ENCODE measurements around the gene ITIH5.

Gene ITIH5

GRCh38 chr10:7707102-7707501 lies 40.3 kb upstream of the ITIH5 start:
- H3K36me3 ChIP-seq, result no peaks in the 10 kb centered on the region
- TF ChIP-seq, protein P1, sequence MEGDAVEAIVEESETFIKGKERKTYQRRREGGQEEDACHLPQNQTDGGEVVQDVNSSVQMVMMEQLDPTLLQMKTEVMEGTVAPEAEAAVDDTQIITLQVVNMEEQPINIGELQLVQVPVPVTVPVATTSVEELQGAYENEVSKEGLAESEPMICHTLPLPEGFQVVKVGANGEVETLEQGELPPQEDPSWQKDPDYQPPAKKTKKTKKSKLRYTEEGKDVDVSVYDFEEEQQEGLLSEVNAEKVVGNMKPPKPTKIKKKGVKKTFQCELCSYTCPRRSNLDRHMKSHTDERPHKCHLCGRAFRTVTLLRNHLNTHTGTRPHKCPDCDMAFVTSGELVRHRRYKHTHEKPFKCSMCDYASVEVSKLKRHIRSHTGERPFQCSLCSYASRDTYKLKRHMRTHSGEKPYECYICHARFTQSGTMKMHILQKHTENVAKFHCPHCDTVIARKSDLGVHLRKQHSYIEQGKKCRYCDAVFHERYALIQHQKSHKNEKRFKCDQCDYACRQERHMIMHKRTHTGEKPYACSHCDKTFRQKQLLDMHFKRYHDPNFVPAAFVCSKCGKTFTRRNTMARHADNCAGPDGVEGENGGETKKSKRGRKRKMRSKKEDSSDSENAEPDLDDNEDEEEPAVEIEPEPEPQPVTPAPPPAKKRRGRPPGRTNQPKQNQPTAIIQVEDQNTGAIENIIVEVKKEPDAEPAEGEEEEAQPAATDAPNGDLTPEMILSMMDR (IDR thresholded peaks at IDR 0.05; ENCODE audit: low read depth, low read length), result no peak
- peaks cover 49% of the 10 kb centered on the region for H3K27me3 ChIP-seq
- DNase-seq, result no peak
- H3K4me3 ChIP-seq (ENCODE audit: low read depth, low read length), result no peak overlapping the region
- H3K9me3 ChIP-seq, result no peaks in the 10 kb centered on the region
- H3K4me1 ChIP-seq, result no peaks in the 10 kb centered on the region

DNA sequence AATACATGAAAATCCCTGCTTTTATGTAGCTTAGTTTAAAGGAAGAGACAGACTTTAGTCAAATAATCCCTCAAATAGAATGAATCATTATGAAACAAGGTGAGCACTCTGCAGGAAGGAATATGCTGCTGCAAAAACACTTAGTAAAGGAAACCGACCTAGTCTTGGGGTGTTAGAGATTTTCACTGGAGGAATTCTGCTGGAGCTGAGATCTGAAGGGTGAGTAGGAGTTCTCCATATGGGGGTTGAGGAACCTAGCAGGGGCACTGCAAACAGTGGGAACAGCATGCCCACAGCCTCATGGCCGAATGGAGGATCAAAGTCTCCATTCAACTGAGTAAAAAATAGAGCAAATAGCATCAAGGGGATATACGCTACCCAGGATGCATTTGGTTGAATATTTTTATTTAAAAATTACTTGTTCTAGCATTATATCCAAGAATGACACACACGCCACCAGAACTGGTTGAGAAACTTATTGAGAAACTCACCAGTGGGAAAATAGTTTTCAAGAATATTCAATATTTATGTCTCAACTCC lies 39.8 kb upstream of the ITIH5 start:
- Histone ChIP-seq H3K4me3 (ENCODE audit: low read depth, low read length) (no peak overlapping the region), H3K36me3 (no peaks in the 10 kb centered on the region), H3K27me3 (peaks cover 54% of the 10 kb centered on the region), H3K4me1 (no peaks in the 10 kb centered on the region), H3K9me3 (no peaks in the 10 kb centered on the region)
- TF ChIP-seq, protein P1 (IDR thresholded peaks at IDR 0.05; ENCODE audit: low read depth, low read length), result no peak
- no peak for DNase-seq

DNA sequence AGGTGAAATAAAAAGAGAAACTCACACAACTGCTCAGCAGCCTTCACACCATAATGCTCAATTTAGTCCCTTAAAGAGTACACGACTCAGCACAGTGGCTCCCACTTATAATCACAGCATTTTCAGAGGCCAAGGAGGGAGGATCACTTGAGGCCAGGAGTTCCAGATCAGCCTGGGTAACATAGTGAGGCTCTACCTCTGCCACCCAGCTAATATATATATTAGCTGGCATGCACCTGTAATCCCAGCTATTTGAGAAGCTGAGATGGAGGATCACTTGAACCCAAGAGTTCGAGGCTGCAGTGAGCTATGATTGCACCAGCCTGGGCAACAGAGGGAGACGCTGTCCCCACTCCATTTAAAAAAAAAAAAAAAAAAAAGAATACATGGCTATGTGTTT lies 38.6 kb upstream of the ITIH5 start:
- Histone ChIP-seq H3K9me3 (no peaks in the 10 kb centered on the region), H3K27me3 (peaks cover 54% of the 10 kb centered on the region), H3K4me1 (no peaks in the 10 kb centered on the region), H3K36me3 (no peaks in the 10 kb centered on the region), H3K4me3 (ENCODE audit: low read depth, low read length) (no peak overlapping the region)
- TF ChIP-seq, protein P1 (IDR thresholded peaks at IDR 0.05; ENCODE audit: low read depth, low read length), result no peak
- no peak for DNase-seq

GRCh38 chr10:7704071-7705016 lies 37.6 kb upstream of the ITIH5 start:
- no peaks in the 10 kb centered on the region for H3K4me1 ChIP-seq
- H3K36me3 ChIP-seq, result no peaks in the 10 kb centered on the region
- peaks cover 54% of the 10 kb centered on the region for H3K27me3 ChIP-seq
- no peaks in the 10 kb centered on the region for H3K9me3 ChIP-seq
- DNase-seq, result no peak
- no peak overlapping the region for H3K4me3 ChIP-seq (ENCODE audit: low read depth, low read length)
- TF ChIP-seq, protein P1 (IDR thresholded peaks at IDR 0.05; ENCODE audit: low read depth, low read length), result no peak

- H3K4me1 ChIP-seq, result no peaks in the 10 kb centered on the region
- H3K4me3 ChIP-seq (ENCODE audit: low read depth, low read length), result no peak within 1 kb of the TSS
- no peaks in the 10 kb centered on the region for H3K9me3 ChIP-seq
- DNase-seq, result no peak
- H3K27me3 ChIP-seq, result peaks cover 52% of the 10 kb centered on the region
- H3K36me3 ChIP-seq, result no peaks in the 10 kb centered on the region
- TF ChIP-seq, protein P1 (IDR thresholded peaks at IDR 0.05; ENCODE audit: low read depth, low read length), result no peak
Observed at GRCh38 chr10:7703140-7703539, 36.4 kb upstream of the ITIH5 start, which contains the start of gene ITIH2. TSS of gene ITIH2 (plus strand) at chr10:7703316. CDS start at chr10:7703435, 119 bp downstream.
